GM12878 (cell line): Measurements from ENCODE around the gene CSF3R. TPM values are rescaled to one million over a fixed set of nuclear protein-coding genes. Genes with fewer than 3 reads are reported as not detected.

Experiments used
- ATAC-seq: fragments of 200-7000 bp; cut with Tn5 transposase; 3 replicates; pipeline ENCODE4 v1.9.1; 2020; ENCODE audit warnings: mild to moderate bottlenecking, moderate library complexity
- BruUV-seq: library from RNA; stranded (reverse); fragments of 400-500 nt; replicated peaks from 2 replicates; lab custom pipeline; 2021; lab: Mats Ljungman, UMichigan
- CTCF ChIA-PET: fragments of 300-600 bp; sonication (Branson Sonifier 250); formaldehyde crosslinking; extraction: SDS; loops from one replicate; lab custom pipeline; 2021; ENCODE audit warnings: inconsistent platforms; lab: Yijun Ruan, JAX
- POLR2A ChIA-PET: fragments of 350-600 bp; formaldehyde crosslinking; extraction: SDS; loops from one replicate; lab custom pipeline; 2021; ENCODE audit warnings: inconsistent platforms; lab: Charles Lee
- RAD21 ChIA-PET: fragments of 300-600 bp; sonication (Branson Sonifier 250); formaldehyde crosslinking; loops from one replicate; lab custom pipeline; 2023; ENCODE audit warnings: antibody characterized with exemption; ENCODE audit not compliant: unreplicated experiment; lab: Charles Lee
- SMC1A ChIA-PET: fragments of 300-600 bp; sonication (Branson Sonifier 250); formaldehyde crosslinking; loops from one replicate; lab custom pipeline; 2023; ENCODE audit not compliant: unreplicated experiment, uncharacterized antibody; lab: Charles Lee
- DNase-seq: peaks from one replicate; pipeline ENCODE4 v3.0.0-alpha.2; 2011; ENCODE audit warnings: low read depth, low spot score
- FAIRE-seq: peaks from 3 replicates; lab custom pipeline; 2011; peaks lifted over from hg19 to GRCh38; lab: Jason Lieb, UNC
- H2AFZ ChIP-seq: 2 replicates; pipeline ENCODE4 v1.6.0; 2011; ENCODE audit warnings: low read depth, low read length, control low read depth; ENCODE audit not compliant: control insufficient read depth
- H3K27ac ChIP-seq: 2 replicates; pipeline ENCODE4 v1.5.1; 2011; ENCODE audit warnings: control low read depth; ENCODE audit not compliant: control insufficient read depth, insufficient read depth
- H3K27me3 ChIP-seq, 2 experiments: replicated peaks in 1 of 2; 2 replicates each; pipeline versions ENCODE4 v1.6.0 to v1.6.1; 2011; ENCODE audit warnings: low read length in 1 of 2; ENCODE audit not compliant: control insufficient read depth in 2 of 2, insufficient read depth in 2 of 2
- H3K36me3 ChIP-seq, 2 experiments: 2 replicates each; pipeline ENCODE4 v1.5.1; 2011; ENCODE audit warnings: low read length in 1 of 2; ENCODE audit not compliant: control insufficient read depth in 2 of 2, insufficient read depth in 2 of 2
- H3K4me1 ChIP-seq: 2 replicates; pipeline ENCODE4 v1.6.1; 2011; ENCODE audit warnings: mild to moderate bottlenecking, low read length, moderate library complexity, mixed read lengths; ENCODE audit not compliant: control insufficient read depth, insufficient read depth
- H3K4me2 ChIP-seq: 2 replicates; pipeline ENCODE4 v1.6.0; 2011; ENCODE audit warnings: control low read depth; ENCODE audit not compliant: control insufficient read depth, insufficient read depth
- H3K4me3 ChIP-seq: fragments of 200-600 bp; sonication (generic); 2 replicates; pipeline ENCODE4 v1.5.1; 2016
- H3K79me2 ChIP-seq: 2 replicates; pipeline ENCODE4 v1.6.0; 2011; ENCODE audit warnings: low read length; ENCODE audit not compliant: control insufficient read depth, insufficient read depth
- H3K9ac ChIP-seq: 2 replicates; pipeline ENCODE4 v1.8.0; 2011; ENCODE audit warnings: low read length, control low read depth, mixed read lengths; ENCODE audit not compliant: control insufficient read depth, insufficient read depth
- H3K9me3 ChIP-seq: replicated peaks from 3 replicates; pipeline ENCODE4 v1.5.1; 2011; ENCODE audit warnings: mild to moderate bottlenecking, low read length; ENCODE audit not compliant: control insufficient read depth, insufficient read depth
- H4K20me1 ChIP-seq: 2 replicates; pipeline ENCODE4 v1.6.0; 2011; ENCODE audit not compliant: control insufficient read depth, insufficient read depth
- CBFB ChIP-seq: IDR thresholded peaks from 2 replicates; pipeline ENCODE4 v1.6.1; 2016; ENCODE audit warnings: antibody characterized with exemption, low read depth
- CBX5 ChIP-seq: sonication (generic); IDR thresholded peaks from 2 replicates; pipeline ENCODE4 v1.6.1; 2016; ENCODE audit warnings: low read depth, moderate library complexity, mild to moderate bottlenecking, inconsistent platforms
- IKZF2 ChIP-seq, 2 experiments: fragments of 450-650 bp; IDR thresholded peaks; 2 replicates each; pipeline ENCODE4 v1.6.1; 2017; ENCODE audit warnings: mild to moderate bottlenecking in 2 of 2, moderate library complexity in 2 of 2
- JUNB ChIP-seq: IDR thresholded peaks from 2 replicates; pipeline ENCODE4 v1.6.1; 2016; ENCODE audit warnings: antibody characterized with exemption, mild to moderate bottlenecking
- MAX ChIP-seq: IDR thresholded peaks from 2 replicates; pipeline ENCODE4 v1.6.1; 2012; ENCODE audit warnings: low read depth, low read length, improper control_type of control experiment
- MYC ChIP-seq: IDR thresholded peaks from 2 replicates; pipeline ENCODE4 v1.6.1; 2011; ENCODE audit warnings: mild to moderate bottlenecking, low read length, moderate library complexity, inconsistent platforms; ENCODE audit not compliant: insufficient read depth, insufficient replicate concordance, insufficient read length, severe bottlenecking
- POLR2A ChIP-seq: IDR thresholded peaks from 2 replicates; pipeline ENCODE4 v1.6.1; 2011; ENCODE audit warnings: low read depth, mild to moderate bottlenecking, low read length
- SREBF1 ChIP-seq: IDR thresholded peaks from 2 replicates; pipeline ENCODE4 v1.6.1; 2012; ENCODE audit warnings: mild to moderate bottlenecking, low read length
- TAF1 ChIP-seq: IDR thresholded peaks from 2 replicates; pipeline ENCODE4 v1.6.1; 2011; ENCODE audit warnings: mild to moderate bottlenecking, low read depth, low read length, borderline replicate concordance
- TCF3 ChIP-seq: IDR thresholded peaks from 2 replicates; pipeline ENCODE4 v1.6.1; 2012; ENCODE audit warnings: low read depth, mild to moderate bottlenecking, low read length, borderline replicate concordance; ENCODE audit not compliant: insufficient read depth
- ZNF274 ChIP-seq: IDR thresholded peaks from one replicate; pipeline ENCODE4 v1.8.0; 2011; ENCODE audit not compliant: insufficient read length, insufficient read depth
- WGBS: methylation state at CpG from one replicate; pipeline ENCODE4 v1.1.6; 2016; ENCODE audit warnings: low lambda C conversion rate; ENCODE audit not compliant: insufficient replicate concordance, insufficient coverage; ENCODE audit errors: missing lambda C conversion rate; 5-methylcytosine and 5-hydroxymethylcytosine counted together
- in situ Hi-C: fragments of 300-500 bp; cut with MboI; formaldehyde crosslinking; loops from 9 replicates; pipeline ENCODE4 v1.14.3; 2018; ENCODE audit warnings: mixed read lengths
- intact Hi-C: fragments of 100-400 bp; cut with micrococcal nuclease; formaldehyde crosslinking; loops from one replicate; pipeline ENCODE4 v1.14.2; 2022; ENCODE audit not compliant: unreplicated experiment
- polyA plus RNA-seq, 11 experiments: library from polyadenylated mRNA; depleted of rRNA in 4 of 11; unstranded in 6 of 11; stranded (reverse) in 5 of 11; fragments of >200 nt; fragmentation: Nextera tagmentation in 4 of 11; fragmentation: Illumina TruSeq in 1 of 11; extraction: Ambion mirVana in 4 of 11; extraction: Trizol in 1 of 11; gene quantifications; 1 replicate in 1 of 11; 2 replicates in 10 of 11; pipeline versions ENCODE4 v1.2.1 to v1.2.3, GENCODE V29; 2011 to 2016; ENCODE audit warnings: inconsistent platforms in 2 of 11, missing spikeins in 2 of 11, low read depth in 1 of 11
- total RNA-seq, 4 experiments: library from RNA; depleted of rRNA in 3 of 4; stranded (reverse); fragments of >200 nt in 3 of 4; fragmentation: Illumina TruSeq in 1 of 4; extraction: Trizol in 1 of 4; gene quantifications; 2 replicates each; pipeline versions ENCODE4 v1.2.1 to v1.2.3, GENCODE V29; 2013 to 2021
- TF ChIP-seq, protein P1 (sequence below): fragments of 450-650 bp; formaldehyde crosslinking; IDR thresholded peaks from 2 replicates; pipeline ENCODE4 v1.4.0; 2022; ENCODE audit warnings: mild to moderate bottlenecking, moderate library complexity

Gene CSF3R
- total and polyA plus RNA-seq, 10 of the 15 experiments (the other 5 are each of a cell fraction or from before 2014, with no cell fraction given) = 0.13 TPM; not detected in 9

DNA sequence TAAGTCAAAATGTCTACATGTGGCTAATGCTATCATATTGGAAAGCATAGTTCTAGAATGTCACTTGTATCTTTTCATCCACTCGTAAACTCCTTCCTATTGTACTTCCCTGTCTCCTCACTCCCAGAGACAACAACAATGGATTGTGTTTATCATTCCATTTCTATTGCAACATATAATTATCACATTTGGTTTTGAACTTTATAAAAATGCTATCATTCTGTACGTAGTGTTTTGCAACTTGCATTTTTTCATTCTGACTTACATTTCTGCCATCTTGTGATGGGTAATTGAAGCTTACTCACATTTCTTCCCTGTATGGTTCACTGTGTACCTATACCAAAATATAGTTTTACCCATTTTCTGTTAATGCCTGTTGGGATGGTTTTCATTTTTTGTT is 14.5 kb upstream of the CSF3R start:
- H3K27me3 ChIP-seq = no peaks in the 10 kb centered on the region
- H3K79me2 ChIP-seq = no peaks in the 10 kb centered on the region
- no peak overlapping the region for H3K4me3 ChIP-seq
- DNase-seq (no peak), FAIRE-seq (no peak), ATAC-seq (no peak)
- H3K36me3 ChIP-seq = no peaks in the 10 kb centered on the region
- intact Hi-C loops = no loop called here
- H3K4me2 ChIP-seq = no peak overlapping the region
- SMC1A ChIA-PET = interaction anchor here (0.8 kb wide), 1 partner anchor 19 kb away, joined by 3 read pairs; no protein-coding TSS in a partner anchor
- in situ Hi-C loops = no loop called here
- RAD21 ChIA-PET = no interaction called here
- CTCF ChIA-PET = interaction anchor here (1.1 kb wide), 1 partner anchor 19 kb away, joined by 5 read pairs; no protein-coding TSS in a partner anchor
- no peak overlapping the region for H2AFZ ChIP-seq
- H4K20me1 ChIP-seq = no peaks in the 10 kb centered on the region; the same call in 1 of the 2 replicates
- 37% methylated on average over 2 of the region's 2 CpGs for WGBS
- POLR2A ChIA-PET = no interaction called here
- no peak overlapping the region for H3K27ac ChIP-seq
- H3K4me1 ChIP-seq = no peaks in the 10 kb centered on the region
- BruUV-seq = no TSS peak
- no peaks in the 10 kb centered on the region for H3K9me3 ChIP-seq
- H3K9ac ChIP-seq = no peak overlapping the region
- no peak for TF ChIP-seq CBFB
- TF ChIP-seq POLR2A = no peak
- TF ChIP-seq IKZF2 (IDR thresholded peaks at IDR 0.05) = no peak
- TF ChIP-seq JUNB = no peak
- TF ChIP-seq MAX = no peak
- no peak for TF ChIP-seq ZNF274
- no peak for TF ChIP-seq TAF1
- TF ChIP-seq SREBF1 = no peak
- no peak for TF ChIP-seq TCF3
- no peak for TF ChIP-seq MYC
- TF ChIP-seq, protein P1, sequence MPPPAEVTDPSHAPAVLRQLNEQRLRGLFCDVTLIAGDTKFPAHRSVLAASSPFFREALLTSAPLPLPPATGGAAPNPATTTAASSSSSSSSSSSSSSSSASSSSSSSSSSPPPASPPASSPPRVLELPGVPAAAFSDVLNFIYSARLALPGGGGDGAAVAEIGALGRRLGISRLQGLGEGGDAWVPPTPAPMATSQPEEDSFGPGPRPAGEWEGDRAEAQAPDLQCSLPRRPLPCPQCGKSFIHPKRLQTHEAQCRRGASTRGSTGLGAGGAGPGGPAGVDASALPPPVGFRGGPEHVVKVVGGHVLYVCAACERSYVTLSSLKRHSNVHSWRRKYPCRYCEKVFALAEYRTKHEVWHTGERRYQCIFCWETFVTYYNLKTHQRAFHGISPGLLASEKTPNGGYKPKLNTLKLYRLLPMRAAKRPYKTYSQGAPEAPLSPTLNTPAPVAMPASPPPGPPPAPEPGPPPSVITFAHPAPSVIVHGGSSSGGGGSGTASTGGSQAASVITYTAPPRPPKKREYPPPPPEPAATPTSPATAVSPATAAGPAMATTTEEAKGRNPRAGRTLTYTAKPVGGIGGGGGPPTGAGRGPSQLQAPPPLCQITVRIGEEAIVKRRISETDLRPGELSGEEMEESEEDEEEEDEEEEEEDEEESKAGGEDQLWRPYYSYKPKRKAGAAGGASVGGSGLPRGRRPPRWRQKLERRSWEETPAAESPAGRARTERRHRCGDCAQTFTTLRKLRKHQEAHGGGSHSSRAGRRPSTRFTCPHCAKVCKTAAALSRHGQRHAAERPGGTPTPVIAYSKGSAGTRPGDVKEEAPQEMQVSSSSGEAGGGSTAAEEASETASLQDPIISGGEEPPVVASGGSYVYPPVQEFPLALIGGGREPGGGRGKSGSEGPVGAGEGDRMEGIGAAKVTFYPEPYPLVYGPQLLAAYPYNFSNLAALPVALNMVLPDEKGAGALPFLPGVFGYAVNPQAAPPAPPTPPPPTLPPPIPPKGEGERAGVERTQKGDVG (CRISPR knock-in tag) = no peak
- TF ChIP-seq CBX5 = no peak
